HUES48 (cell line): Measurements from ENCODE around the gene SMIM21.

Source experiments
- H3K27ac ChIP-seq: one replicate; pipeline ENCODE4 v1.7.0; 2013; ENCODE audit warnings: low read depth, low read length, inconsistent platforms
- H3K27me3 ChIP-seq: 2 replicates; pipeline ENCODE4 v1.6.1; 2013; ENCODE audit warnings: mild to moderate bottlenecking, low read length; ENCODE audit not compliant: control insufficient read depth, insufficient read depth
- H3K36me3 ChIP-seq: 2 replicates; pipeline ENCODE4 v1.6.1; 2013; ENCODE audit warnings: low read length; ENCODE audit not compliant: control insufficient read depth, insufficient read depth
- H3K4me1 ChIP-seq: 2 replicates; pipeline ENCODE4 v1.6.1; 2013; ENCODE audit warnings: mild to moderate bottlenecking, low read length; ENCODE audit not compliant: control insufficient read depth, insufficient read depth
- H3K4me3 ChIP-seq: 2 replicates; pipeline ENCODE4 v1.5.1; 2013; ENCODE audit warnings: mild to moderate bottlenecking, low read depth, low read length
- H3K9ac ChIP-seq: 2 replicates; pipeline ENCODE4 v1.6.1; 2013; ENCODE audit warnings: mild to moderate bottlenecking, low read depth, low read length, moderate library complexity
- H3K9me3 ChIP-seq: 2 replicates; pipeline ENCODE4 v1.6.1; 2013; ENCODE audit warnings: low read length; ENCODE audit not compliant: control insufficient read depth, insufficient read depth

The SMIM21 gene

GRCh38 chr18:75375341-75375740 lies 52.2 kb downstream of the SMIM21 start:
- Histone ChIP-seq H3K4me3 (no peak overlapping the region), H3K9ac (no peak overlapping the region), H3K9me3 (no peaks in the 10 kb centered on the region), H3K27me3 (no peaks in the 10 kb centered on the region), H3K36me3 (no peaks in the 10 kb centered on the region), H3K27ac (no peak overlapping the region), H3K4me1 (peaks cover 5% of the 10 kb centered on the region; the same call in 1 of the 2 replicates)

GRCh38 chr18:75374466-75374865 lies 53.0 kb downstream of the SMIM21 start:
- Histone ChIP-seq H3K9ac (no peak overlapping the region), H3K4me3 (no peak overlapping the region)

GRCh38 chr18:75369026-75369721 lies 58.3 kb downstream of the SMIM21 start:
- H3K9me3 ChIP-seq = no peaks in the 10 kb centered on the region
- H3K36me3 ChIP-seq = no peaks in the 10 kb centered on the region
- H3K27ac ChIP-seq = no peak overlapping the region
- H3K27me3 ChIP-seq = no peaks in the 10 kb centered on the region
- no peak overlapping the region for H3K4me3 ChIP-seq
- H3K9ac ChIP-seq = no peak overlapping the region
- no peaks in the 10 kb centered on the region for H3K4me1 ChIP-seq

More at GRCh38 chr18:75374466-75374865, 53.0 kb downstream of the SMIM21 start:
- no peak overlapping the region for H3K27ac ChIP-seq
- no peaks in the 10 kb centered on the region for H3K9me3 ChIP-seq
- no peaks in the 10 kb centered on the region for H3K27me3 ChIP-seq
- H3K36me3 ChIP-seq = no peaks in the 10 kb centered on the region
- H3K4me1 ChIP-seq = peaks cover 5% of the 10 kb centered on the region; the same call in 1 of the 2 replicates

- no peaks in the 10 kb centered on the region for H3K4me1 ChIP-seq
- H3K4me3 ChIP-seq = no peak overlapping the region
- no peaks in the 10 kb centered on the region for H3K27me3 ChIP-seq
- no peaks in the 10 kb centered on the region for H3K9me3 ChIP-seq
- no peak overlapping the region for H3K9ac ChIP-seq
- H3K36me3 ChIP-seq = no peaks in the 10 kb centered on the region
- H3K27ac ChIP-seq = no peak overlapping the region
Measured at GRCh38 chr18:75365837-75366236, 61.7 kb downstream of the SMIM21 start.

- no peak overlapping the region for H3K4me3 ChIP-seq
- H3K4me1 ChIP-seq = no peaks in the 10 kb centered on the region
- no peaks in the 10 kb centered on the region for H3K27me3 ChIP-seq
- H3K27ac ChIP-seq = no peak overlapping the region
- no peak overlapping the region for H3K9ac ChIP-seq
- no peaks in the 10 kb centered on the region for H3K36me3 ChIP-seq
- H3K9me3 ChIP-seq = no peaks in the 10 kb centered on the region
Measured at GRCh38 chr18:75365254-75365629, 62.3 kb downstream of the SMIM21 start.

DNA sequence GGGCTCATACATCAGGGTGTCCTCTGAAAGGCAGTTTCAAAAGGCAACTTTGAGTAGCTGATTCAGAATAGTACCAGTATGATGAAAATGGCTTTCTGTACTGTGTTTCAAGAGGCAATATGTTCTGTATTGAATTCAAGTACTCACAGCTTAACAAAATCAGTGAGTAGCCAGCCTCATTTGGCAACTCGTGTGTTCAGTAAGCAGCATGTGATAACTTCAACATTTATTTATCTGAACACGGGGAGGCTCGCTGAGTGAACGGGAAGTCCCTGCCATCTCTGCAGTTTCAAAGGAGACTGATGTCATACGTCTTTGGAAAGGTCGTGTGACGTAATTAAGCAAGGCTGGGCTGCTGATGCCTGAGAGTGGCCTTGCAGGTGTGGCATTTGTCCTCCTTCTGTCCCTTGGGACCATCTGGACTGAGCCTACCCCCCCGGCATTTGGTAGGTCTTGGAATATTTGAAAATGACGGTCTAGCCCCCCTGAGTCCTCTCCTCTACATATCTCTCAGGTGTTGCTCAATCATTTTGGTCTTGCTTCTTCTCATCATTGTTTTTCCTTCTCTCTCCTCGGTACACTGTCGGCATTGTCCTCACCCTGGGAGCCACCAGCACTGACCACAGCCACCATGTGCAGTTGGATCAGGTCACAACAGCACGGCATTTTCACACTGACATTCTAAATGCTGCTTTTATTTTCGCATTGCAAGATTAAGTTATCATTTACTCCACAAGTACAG lies 62.8 kb downstream of the SMIM21 start:
- Histone ChIP-seq H3K9me3 (no peaks in the 10 kb centered on the region), H3K4me3 (no peak overlapping the region), H3K27me3 (no peaks in the 10 kb centered on the region), H3K9ac (no peak overlapping the region), H3K27ac (no peak overlapping the region), H3K4me1 (no peaks in the 10 kb centered on the region), H3K36me3 (no peaks in the 10 kb centered on the region)

GRCh38 chr18:75363446-75364225 lies 63.9 kb downstream of the SMIM21 start:
- Histone ChIP-seq H3K4me3 (no peak overlapping the region), H3K9ac (no peak overlapping the region), H3K9me3 (no peaks in the 10 kb centered on the region), H3K36me3 (no peaks in the 10 kb centered on the region), H3K4me1 (no peaks in the 10 kb centered on the region), H3K27me3 (no peaks in the 10 kb centered on the region), H3K27ac (no peak overlapping the region)

DNA sequence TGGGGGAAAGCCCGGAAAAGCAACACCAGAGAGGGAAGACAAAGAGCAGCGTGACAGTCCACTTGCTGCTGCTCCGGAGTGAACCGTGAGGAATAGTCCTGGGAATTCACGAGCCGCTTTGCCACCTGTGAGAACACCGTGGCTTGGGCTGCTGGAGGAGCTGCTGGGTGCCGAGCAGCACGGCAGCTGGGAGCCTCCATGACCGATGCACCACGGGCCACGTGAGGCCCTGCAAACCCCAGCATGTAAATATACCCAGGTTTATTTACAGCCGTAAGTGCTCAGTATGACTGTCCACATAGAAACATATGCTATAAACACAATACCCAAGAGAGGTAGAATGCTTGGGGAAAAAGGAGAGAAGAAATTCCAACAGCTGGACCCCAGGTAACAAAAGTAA lies 65.1 kb downstream of the SMIM21 start:
- Histone ChIP-seq H3K27me3 (no peaks in the 10 kb centered on the region), H3K9me3 (0 out of 2 replicates have a peak, but pooled peaks cover under 1% of the 10 kb centered on the region), H3K9ac (no peak overlapping the region), H3K4me3 (no peak overlapping the region), H3K27ac (no peak overlapping the region), H3K36me3 (no peaks in the 10 kb centered on the region), H3K4me1 (no peaks in the 10 kb centered on the region)

DNA sequence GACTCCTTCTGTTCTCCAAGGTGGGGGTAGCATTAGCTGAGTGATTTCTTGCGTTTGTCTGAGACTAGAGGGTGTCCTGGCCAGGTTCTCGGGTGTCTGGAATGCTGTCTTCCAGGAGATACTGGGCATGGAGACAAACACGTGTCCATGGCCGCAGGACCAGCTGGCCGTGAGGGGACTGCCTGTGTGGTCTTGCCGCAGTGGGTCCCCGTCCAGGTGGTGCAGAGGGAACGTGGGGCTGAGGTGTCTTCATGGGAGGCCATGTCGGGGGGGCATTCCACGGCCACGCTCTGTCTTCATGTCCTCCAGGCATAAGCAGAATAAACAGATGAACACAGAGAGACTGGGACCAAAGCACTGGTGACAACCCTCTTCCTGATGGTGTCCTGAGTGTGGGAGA lies 66.6 kb downstream of the SMIM21 start:
- no peak overlapping the region for H3K27ac ChIP-seq
- peaks cover 9% of the 10 kb centered on the region; the same call in 1 of the 2 replicates for H3K9me3 ChIP-seq
- H3K4me3 ChIP-seq = no peak overlapping the region
- no peak overlapping the region for H3K9ac ChIP-seq
- no peaks in the 10 kb centered on the region for H3K36me3 ChIP-seq
- no peaks in the 10 kb centered on the region for H3K4me1 ChIP-seq
- no peaks in the 10 kb centered on the region for H3K27me3 ChIP-seq

DNA sequence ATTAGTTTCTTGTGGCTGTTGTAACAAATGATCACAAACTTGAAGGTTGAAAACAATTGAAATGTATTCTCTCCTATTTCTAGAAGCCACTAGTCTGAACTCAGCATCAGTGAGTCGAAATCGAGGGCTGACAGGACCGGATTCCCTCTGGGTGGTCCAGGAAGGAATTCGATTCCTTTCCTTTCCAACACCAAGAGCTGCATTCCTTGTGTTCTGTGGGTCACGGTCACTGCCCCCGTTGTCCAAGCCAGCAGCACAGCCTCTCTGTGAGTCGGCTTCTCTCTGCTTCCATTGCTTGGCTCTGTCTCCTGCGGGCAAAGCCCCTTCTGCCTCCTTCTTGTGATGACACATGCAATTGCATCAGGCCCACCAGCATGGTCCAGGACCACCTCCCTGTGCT lies 67.3 kb downstream of the SMIM21 start:
- Histone ChIP-seq H3K27ac (no peak overlapping the region), H3K27me3 (no peaks in the 10 kb centered on the region), H3K36me3 (no peaks in the 10 kb centered on the region), H3K4me1 (no peaks in the 10 kb centered on the region), H3K4me3 (no peak overlapping the region), H3K9ac (no peak overlapping the region), H3K9me3 (peaks cover 11% of the 10 kb centered on the region; the same call in 1 of the 2 replicates)
